Measurements from ENCODE around the gene INPP5F. TPM values are rescaled to one million over a fixed set of nuclear protein-coding genes. Genes with fewer than 3 reads are reported as not detected.

Gene INPP5F
- total RNA-seq, 1 donor from 2014 or later: 5.1 TPM

DNA sequence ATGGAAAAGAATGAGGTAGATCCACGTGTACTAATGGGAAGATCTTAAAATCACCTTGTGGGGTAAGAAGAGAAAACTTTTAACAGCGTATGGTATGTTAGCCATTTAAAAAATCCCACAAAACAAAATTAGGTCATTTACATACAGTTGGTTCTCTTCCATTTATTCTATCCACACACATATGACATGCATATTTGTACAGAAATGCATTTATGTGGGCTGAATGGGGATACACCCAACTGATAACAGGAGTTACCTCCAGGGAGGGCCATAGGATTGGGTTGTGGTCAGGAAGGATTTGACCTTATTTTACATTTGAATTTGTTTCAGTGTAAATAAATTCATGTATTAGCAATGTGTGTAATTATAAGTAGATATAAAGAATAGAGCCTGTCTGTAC lies 75.3 kb downstream of the INPP5F start:
- no peak for DNase-seq (ENCODE audit: low spot score in 2 of 2)
- intact Hi-C loops (cut with DNase I): loop anchor here (5.0 kb wide), 1 partner anchor 39 kb away; no protein-coding TSS in a partner anchor

DNA sequence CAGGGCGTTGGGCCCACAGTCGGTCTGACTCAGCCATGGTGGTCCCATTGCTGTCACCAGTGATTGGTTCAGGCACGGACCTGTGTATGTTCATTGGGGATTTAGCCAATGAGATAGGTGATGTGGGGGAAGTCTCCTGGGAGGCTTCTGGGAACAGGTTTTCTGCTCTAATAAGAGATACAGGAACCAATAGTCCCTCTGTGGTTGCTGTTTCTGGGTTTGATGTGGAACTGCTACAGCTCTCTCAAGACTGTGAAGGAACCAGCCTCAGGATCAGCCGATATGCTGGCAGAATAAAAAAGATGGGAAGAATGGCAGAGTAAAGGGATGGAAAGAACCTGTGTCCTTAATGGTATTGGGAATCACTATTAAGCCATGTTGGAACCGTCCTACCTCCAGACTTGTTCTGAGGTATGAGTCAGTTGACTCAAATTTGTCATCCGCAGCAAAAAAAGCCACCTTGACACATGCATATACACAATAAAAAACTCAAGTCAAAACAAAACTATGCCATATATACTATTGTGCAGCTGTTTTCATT lies 76.2 kb downstream of the INPP5F start:
- TF ChIP-seq, protein P1, sequence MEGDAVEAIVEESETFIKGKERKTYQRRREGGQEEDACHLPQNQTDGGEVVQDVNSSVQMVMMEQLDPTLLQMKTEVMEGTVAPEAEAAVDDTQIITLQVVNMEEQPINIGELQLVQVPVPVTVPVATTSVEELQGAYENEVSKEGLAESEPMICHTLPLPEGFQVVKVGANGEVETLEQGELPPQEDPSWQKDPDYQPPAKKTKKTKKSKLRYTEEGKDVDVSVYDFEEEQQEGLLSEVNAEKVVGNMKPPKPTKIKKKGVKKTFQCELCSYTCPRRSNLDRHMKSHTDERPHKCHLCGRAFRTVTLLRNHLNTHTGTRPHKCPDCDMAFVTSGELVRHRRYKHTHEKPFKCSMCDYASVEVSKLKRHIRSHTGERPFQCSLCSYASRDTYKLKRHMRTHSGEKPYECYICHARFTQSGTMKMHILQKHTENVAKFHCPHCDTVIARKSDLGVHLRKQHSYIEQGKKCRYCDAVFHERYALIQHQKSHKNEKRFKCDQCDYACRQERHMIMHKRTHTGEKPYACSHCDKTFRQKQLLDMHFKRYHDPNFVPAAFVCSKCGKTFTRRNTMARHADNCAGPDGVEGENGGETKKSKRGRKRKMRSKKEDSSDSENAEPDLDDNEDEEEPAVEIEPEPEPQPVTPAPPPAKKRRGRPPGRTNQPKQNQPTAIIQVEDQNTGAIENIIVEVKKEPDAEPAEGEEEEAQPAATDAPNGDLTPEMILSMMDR (IDR thresholded peaks at IDR 0.05): no peak
- intact Hi-C loops (cut with DNase I): loop anchor here (5.0 kb wide), 1 partner anchor 40 kb away; no protein-coding TSS in a partner anchor
- H3K27ac ChIP-seq: no peak overlapping the region

More for the DNA sequence above, 75.3 kb downstream of the INPP5F start:
- H3K27ac ChIP-seq: no peak overlapping the region
- H3K4me3 ChIP-seq: no peak overlapping the region
- peaks cover 0 to 12% of the 10 kb centered on the region in 2 donors for H3K4me1 ChIP-seq
- no peaks in the 10 kb centered on the region for H3K27me3 ChIP-seq
- TF ChIP-seq, protein P1 (IDR thresholded peaks at IDR 0.05): no peak
- H3K9me3 ChIP-seq: no peaks in the 10 kb centered on the region
- no peaks in the 10 kb centered on the region for H3K36me3 ChIP-seq

DNA sequence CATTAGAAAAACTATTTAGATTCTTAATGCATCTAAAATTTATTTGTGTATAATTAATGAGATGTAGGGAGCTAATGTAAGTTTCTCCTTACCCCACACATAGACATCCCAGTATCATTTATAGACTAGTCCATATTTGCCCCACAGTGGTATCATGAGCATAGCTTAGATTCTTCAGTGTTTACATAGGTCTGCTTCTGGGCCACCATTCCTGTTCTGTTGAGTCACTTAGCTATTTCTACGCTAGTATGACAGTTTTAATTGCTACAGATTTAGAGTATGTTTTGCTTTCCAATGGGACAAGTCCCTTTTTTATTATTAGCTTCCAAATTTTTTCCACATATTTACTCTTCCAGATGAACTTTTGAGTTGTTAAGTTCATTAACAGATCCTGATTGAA lies 77.4 kb downstream of the INPP5F start:
- H3K4me1 ChIP-seq: peaks cover 0 to 12% of the 10 kb centered on the region in 2 donors
- H3K27ac ChIP-seq: no peak overlapping the region
- no peak for DNase-seq (ENCODE audit: low spot score in 2 of 2)
- H3K9me3 ChIP-seq: no peaks in the 10 kb centered on the region
- H3K27me3 ChIP-seq: no peaks in the 10 kb centered on the region
- no peaks in the 10 kb centered on the region for H3K36me3 ChIP-seq
- intact Hi-C loops (cut with DNase I): loop anchor here (5.0 kb wide), 1 partner anchor 41 kb away; no protein-coding TSS in a partner anchor
- TF ChIP-seq, protein P1 (IDR thresholded peaks at IDR 0.05): no peak
- no peak overlapping the region for H3K4me3 ChIP-seq

More for the DNA sequence above, 76.2 kb downstream of the INPP5F start:
- Histone ChIP-seq H3K36me3 (no peaks in the 10 kb centered on the region), H3K9me3 (no peaks in the 10 kb centered on the region), H3K4me3 (no peak overlapping the region), H3K4me1 (peaks cover 0 to 12% of the 10 kb centered on the region in 2 donors), H3K27me3 (no peaks in the 10 kb centered on the region)
- DNase-seq (ENCODE audit: low spot score in 2 of 2): no peak

DNA sequence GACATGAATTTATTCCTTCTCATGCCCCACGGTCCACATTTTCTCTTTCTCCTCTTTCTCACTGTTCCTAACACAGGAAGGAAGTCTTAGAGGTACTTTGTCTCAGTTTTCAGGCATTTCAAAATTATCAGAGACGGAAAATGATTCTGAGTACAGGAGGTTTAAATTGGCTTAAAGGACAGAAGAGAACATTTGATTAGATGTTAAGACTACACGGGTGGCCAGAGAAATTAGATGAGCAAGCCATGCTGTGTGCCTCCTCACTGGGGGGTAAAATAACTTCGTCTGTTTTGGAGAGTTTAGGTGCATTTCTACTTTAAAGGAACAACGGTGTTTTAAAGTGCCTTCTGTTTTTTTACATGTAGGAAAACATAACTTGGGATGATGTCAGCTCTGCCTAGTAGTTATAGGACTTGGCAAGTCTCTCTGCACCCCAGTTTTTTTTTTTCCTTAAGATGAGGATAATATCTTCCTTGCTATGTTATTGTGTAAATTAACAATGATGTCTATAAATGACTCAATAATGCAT lies 79.9 kb downstream of the INPP5F start:
- DNase-seq (ENCODE audit: low spot score in 2 of 2): no peak
- H3K4me3 ChIP-seq: no peak overlapping the region
- H3K4me1 ChIP-seq: peaks cover 0 to 12% of the 10 kb centered on the region in 2 donors
- TF ChIP-seq, protein P1 (IDR thresholded peaks at IDR 0.05): no peak
- no peaks in the 10 kb centered on the region for H3K9me3 ChIP-seq
- H3K27ac ChIP-seq: no peak overlapping the region
- intact Hi-C loops (cut with DNase I): no loop called here
- no peaks in the 10 kb centered on the region for H3K36me3 ChIP-seq
- H3K27me3 ChIP-seq: no peaks in the 10 kb centered on the region

DNA sequence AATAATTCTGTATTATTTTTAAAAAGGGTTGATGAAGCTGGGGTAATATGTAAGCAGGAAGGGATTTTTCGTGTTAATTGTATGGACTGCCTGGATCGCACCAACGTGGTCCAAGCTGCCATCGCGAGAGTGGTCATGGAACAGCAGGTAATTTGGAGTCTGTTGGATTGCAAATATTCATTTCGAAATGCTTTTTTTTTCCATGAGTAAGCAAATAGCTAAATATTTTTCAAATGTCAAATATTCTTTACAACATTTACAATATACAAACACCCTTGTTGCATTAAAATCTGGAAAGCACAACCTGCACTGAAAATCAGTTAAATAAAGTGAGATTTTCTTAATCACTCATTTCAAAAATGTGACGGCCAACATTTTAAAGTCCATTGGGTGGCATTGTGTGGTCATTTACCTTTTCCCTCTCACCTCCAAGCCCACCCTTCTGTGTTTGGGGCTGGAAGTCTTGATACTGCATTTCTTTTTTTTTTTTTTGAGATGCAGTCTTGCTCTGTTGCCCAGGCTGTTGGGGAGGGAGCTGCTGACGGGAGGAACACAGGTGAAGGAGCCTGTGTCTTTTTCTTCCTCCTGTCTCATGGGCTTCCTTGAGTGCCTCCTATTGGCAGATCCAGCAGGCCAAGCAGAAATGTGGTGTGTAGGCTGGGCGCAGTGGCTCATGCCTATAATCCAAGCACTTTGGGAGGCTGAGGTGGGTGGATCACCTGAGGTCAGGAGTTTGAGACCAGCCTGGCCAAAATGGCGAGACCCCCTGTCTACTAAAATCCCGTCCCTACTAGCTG lies 80.7 kb downstream of the INPP5F start:
- Histone ChIP-seq H3K4me1 (peaks cover 0 to 12% of the 10 kb centered on the region in 2 donors), H3K36me3 (no peaks in the 10 kb centered on the region), H3K27me3 (no peaks in the 10 kb centered on the region), H3K27ac (no peak overlapping the region), H3K4me3 (no peak overlapping the region), H3K9me3 (no peaks in the 10 kb centered on the region)
- DNase-seq (ENCODE audit: low spot score in 2 of 2): no peak
- intact Hi-C loops (cut with DNase I): no loop called here
- TF ChIP-seq, protein P1 (IDR thresholded peaks at IDR 0.05): no peak

Data from ascending aorta (tissue), 2 donors.